Colon (tissue), 2 donors: ENCODE data around the gene THSD7A.

ENCODE experiments used
- FAIRE-seq: peaks from 2 replicates; lab custom pipeline; 2012; peaks lifted over from hg19 to GRCh38; lab: Jason Lieb, UNC
- donor health status: control.
- donor health status: control.

The THSD7A gene

DNA sequence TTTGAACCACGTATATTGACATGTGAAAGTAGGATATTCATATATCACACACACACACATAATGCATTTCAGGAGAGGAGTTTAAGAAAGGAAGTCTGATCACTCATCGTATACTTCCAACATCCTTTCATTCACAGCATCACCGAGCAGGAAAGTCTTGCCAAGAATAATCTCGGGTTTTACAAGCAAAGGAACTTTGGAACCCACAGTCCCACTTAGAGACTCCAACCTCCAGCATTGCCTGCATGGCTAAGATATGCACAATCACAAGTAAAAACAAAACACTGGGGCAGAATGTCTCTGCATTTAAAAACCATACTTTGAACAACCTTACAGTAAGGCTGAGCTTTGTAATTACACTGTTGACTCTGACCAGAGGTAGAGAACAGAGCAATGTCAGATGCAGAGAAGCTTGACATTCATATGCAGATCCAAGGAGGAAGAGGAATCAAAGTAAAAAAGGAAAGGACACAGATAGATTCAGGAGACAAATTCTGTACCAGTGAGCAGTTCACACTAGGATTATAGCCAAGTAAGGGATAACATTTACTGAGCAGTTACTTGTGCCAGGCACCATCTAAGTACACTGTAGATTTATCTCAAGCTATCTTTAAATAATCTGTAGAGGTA, 14.8 kb downstream of the THSD7A start:
- FAIRE-seq, result no peak

DNA sequence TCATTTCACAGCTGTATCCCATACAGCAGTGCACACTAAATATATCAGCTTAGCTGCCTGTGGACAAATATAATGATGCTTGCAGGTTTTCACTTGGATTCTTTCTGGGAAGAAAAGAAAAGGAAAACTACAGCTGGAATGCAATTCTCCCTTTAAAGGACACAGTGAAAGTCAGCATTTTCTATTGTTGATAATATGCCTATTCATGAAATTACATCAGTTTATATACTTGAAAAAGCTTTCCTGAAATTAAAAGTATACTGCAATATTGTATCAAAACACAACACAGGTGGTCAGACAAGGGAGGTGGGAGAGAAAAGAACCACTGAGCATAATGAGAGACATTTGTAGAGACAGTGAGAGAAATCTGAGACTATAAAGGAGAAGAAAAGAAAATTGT, 20.3 kb downstream of the THSD7A start:
- FAIRE-seq, result no peak

- FAIRE-seq, result no peak
These were observed 21.9 kb downstream of the THSD7A start for GRCh38 chr7:11810043-11810625.

GRCh38 chr7:11807000-11807399, 25.0 kb downstream of the THSD7A start:
- FAIRE-seq, result no peak

- FAIRE-seq, result no peak
These were observed 27.4 kb downstream of the THSD7A start for GRCh38 chr7:11804621-11805020.

GRCh38 chr7:11795231-11795630, 36.8 kb downstream of the THSD7A start:
- no peak for FAIRE-seq

DNA sequence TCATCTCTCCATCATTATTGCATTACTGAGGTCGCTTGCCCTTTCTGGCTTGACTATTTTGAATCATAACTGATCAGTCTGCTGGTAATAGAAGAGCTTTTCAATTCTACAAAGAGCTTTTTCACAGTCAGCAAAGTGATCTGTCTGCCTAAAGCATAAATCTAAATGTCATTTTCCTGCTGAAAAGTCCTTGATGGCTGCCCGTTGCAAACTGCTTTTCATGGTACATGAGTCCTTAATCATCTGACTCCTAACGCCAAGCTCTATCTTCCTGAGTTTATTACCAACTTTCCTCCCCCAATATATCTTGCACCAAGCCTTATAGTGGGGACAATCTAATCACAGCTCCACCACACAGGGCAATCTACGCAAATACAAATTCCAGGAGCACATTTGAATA, 39.8 kb downstream of the THSD7A start:
- FAIRE-seq, result no peak

GRCh38 chr7:11788568-11788967, 43.4 kb downstream of the THSD7A start:
- no peak for FAIRE-seq

- FAIRE-seq, result no peak
These were observed 44.5 kb downstream of the THSD7A start for GRCh38 chr7:11787534-11787933.

DNA sequence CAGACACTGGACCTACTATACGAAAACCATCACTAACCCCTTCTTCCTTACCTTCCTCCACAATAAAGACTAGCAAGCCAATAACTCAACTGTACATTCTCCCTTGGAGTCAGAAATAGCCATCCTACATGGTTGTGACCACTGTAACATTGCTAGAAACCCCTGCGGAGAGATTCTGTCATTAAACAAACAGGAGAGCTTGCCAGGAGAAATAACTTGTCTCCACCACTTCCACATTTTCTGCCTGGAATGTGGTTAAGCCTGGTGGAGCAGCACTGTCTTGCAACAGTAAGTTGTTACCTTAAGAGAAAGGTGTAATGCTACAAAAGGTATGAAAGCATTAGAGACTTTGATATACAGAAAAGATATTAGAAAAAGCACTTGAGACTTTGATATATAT, 45.8 kb downstream of the THSD7A start:
- FAIRE-seq, result no peak

DNA sequence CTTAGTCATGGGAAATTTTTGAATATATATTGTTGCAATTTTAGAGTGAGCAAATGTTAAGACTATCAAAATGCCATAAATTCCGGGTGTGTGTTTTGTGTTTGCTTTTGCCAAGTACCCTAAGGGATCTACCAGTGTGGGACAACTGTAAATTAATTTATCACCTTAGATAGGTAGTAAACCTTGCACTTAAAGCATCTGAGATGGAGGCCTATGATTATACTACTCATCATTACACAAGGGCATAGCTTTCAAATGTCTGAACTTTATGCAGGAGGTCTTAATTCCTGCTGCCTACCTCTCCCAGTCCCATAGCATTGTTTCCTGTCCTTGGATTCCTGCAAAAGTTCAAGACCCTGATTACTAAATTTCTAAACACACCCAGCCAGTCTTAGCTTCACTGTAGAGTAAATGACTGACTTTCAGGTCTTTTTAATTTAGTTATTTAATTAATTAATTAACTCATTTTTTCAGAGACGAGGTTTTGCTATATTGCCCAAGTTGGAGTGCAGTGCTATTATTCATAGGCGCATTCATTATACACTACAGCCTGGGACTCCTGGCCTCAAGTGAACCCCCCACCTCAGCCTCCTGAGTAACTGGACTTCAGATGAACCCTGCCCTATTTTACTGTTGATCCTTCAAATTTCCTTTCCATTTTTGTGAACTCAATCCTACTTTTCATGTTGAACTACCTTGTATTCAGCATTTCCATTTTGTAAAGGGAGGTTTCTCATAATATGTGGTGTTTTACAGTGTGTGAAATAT, 47.0 kb downstream of the THSD7A start:
- no peak for FAIRE-seq

DNA sequence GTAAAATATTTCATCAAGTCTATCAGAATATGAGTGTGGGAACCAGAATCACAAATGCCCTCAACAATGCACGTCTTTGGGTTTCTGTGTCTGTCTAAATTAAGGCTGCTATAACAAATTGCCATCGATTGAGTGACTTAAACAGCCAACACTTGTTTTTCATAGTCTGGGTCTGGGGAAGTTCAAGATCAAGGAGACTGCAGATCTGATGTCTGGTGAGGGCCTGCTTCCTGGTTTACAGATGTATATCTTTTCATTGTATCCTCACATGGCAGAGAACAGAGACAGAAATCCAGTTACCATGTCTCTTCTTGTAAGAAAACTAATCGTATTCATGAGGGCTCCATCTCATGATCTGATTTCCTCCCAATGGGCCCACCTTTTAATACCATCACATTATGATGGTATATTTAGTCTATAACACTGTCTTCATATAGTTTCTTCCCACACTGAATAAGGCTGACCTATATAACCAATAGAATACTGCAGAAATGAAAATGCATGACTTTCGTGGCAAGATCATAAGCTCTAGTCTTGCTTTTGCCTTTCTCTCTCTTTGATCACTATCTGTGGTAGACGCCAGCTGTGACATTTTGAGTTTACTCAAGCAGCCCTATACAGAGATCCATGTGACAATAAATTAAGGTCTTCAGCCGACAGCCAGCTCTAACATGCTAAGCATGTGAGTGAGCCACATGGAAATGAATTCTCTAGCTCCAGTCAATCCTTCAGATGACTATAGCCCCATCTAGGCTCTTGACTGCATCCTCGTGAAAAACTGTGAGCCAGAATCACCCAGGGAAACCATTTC, 51.9 kb downstream of the THSD7A start:
- FAIRE-seq, result no peak

DNA sequence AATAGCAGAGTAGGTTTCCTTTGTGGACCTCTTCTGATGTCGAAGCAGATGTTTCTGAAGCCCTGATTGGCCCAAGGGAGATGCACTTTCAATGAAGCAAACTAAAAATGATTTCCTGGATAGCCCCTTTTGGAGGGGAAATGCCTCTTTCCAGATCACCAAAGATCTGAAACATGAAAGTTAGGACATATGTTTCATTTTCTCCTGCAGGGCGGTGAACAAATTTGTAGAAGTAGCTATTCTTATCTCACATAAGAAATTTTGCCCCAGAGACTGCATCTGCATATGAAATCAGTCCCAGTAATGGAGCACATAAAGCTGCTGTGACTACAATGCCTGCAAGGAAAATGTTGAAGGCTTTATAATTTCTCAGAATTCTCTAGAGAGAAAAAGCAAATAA, 56.0 kb downstream of the THSD7A start:
- FAIRE-seq, result no peak

GRCh38 chr7:11775401-11775800, 56.6 kb downstream of the THSD7A start:
- FAIRE-seq, result no peak

DNA sequence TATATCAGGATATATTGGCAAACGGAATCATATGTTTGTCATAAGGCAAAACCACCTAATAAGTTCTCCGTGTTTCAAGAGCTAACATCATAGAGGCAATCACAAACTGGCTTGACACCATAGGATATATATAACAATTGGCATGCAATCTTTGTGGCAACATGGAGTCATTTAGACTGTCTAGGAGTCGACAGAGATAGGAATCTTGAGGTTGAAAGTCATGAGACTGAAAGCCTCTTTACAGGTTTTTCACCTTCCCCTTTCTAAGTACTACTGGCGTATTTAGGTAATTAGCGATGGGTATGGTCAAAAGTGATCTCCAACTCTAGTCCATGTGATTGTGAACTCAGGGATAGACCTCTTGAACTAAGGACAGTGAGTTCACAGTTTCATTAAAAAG, 63.7 kb downstream of the THSD7A start:
- no peak for FAIRE-seq

DNA sequence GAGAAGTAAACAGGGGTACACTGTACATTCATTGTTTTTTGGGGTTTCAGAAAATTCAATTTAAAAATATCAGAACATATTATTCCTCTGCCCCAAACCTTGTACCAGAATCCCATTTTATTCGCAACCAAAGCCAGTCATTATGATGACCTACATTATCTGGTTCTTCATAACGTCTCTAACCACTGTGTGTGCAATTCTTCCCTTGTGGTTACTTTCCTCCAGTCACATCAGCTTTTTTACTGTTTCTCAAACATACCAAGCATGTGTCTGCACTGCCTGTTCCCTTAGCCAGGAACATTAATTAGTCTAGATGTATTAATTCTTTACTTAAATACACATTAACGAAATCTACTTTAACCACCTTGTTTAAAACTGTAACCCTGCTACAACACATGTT, 64.8 kb downstream of the THSD7A start:
- no peak for FAIRE-seq

- FAIRE-seq, result no peak
These were observed 71.6 kb downstream of the THSD7A start for GRCh38 chr7:11760372-11760771.

DNA sequence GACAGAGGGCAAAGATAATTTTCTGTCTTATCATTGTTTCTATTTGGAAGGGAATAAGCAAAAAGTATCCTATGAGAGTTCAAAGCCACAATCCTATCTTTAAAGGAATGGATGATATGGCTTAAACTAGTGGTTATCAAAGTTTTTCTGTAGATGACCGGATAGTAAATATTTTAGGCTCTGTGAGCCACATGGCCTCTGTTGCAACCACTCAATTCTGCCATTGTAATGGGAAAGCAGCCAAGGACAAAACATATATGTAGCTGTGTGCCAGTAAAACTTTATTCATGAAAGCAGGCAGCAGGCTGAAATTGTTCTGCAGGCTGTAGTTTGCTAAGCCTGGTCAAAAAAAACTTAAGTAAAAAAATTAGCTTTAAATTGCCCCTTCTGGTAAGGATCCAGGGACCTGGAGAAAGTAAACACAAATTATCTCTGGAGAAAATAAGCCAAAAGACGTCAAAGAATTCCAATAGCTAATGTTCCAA, 73.3 kb downstream of the THSD7A start:
- FAIRE-seq, result no peak

DNA sequence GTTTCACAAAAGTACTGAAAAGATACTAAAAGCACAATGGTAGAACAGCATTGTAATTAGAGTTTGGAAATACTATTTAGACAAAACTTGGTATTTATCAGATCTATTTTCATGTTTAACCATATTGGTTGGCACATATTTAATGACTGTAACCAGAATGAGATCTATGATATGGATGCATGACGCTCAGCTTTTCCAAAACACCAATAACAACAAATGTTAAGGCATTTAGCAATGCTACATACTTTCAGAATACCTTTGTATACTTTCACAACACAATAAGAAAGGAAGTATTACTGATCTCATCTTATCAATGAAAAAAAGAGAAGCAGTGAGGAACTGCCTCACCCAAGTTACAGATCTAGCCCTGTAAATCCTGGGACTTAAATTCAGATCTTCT, 74.8 kb downstream of the THSD7A start:
- FAIRE-seq, result no peak

- FAIRE-seq, result no peak
These were observed 77.1 kb downstream of the THSD7A start for GRCh38 chr7:11754933-11755332.

DNA sequence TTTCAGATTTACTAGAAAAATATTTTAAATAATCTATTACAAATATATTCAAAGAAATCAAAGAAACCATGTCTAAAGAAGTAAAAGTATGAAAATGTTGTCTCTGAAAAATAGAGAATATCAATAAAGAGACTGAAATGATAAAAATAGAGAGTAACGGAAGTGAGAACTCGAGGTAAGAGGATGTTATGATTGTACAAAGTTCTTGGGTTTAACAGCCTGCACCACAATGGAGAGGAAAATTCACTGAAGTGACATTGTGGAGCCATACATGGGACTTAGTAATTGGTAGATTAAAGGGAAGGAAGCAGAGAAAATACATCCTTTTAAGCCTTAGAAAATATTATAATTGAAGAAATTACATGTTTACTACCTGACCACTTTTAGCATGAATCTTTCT, 77.9 kb downstream of the THSD7A start:
- no peak for FAIRE-seq

DNA sequence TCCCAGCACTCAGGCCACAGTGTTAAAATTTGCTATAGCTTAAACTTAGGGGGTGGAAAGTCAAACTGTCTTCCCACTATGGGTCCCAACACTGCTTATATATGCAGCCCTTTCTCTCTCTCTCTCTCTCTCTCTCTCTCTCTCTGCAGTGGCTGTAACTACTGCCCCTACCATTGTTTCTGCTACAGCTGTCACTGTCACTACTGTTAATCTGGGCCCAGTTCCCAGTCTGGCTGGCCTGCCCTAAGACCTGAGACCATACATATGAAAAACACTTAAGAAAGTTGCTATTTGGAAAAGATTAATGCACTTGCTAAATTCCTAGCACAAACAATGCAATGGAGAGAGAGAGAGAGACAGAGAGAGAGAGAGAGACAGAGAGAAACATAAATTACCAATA, 78.6 kb downstream of the THSD7A start:
- FAIRE-seq, result no peak
